Islet precursor cell (in vitro differentiated cells): ENCODE measurements around the gene ERC2.
A peak's percentile ranks its signal among the peaks of the same experiment; 100 is the strongest.

Experiments used
- DNase-seq: peaks from one replicate; pipeline ENCODE4 v3.0.0-alpha.2; 2018

ERC2 gene

GRCh38 chr3:55500555-55501330 lies 967.5 kb downstream of the ERC2 start:
- DNase-seq: no peak

DNA sequence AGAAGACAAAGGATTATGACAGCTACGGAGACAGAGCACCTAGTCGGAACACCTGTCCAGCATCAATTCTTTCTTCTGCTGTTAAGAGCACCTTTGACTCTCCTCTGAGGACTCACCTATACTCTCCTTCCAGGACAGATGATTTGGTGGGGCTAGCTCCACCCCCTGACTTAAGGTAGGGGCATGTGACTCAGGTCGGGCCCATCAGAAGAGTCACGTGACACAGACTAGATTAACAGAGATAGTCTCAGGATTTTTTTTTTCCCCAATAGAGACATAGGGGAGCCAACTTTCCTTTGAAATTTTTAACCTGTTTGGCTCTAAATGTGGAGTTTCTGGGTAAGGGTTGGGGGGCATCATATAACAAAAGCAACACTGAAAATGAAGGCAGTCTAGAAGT lies 969.7 kb downstream of the ERC2 start:
- peak; percentile 28 for DNase-seq

DNA sequence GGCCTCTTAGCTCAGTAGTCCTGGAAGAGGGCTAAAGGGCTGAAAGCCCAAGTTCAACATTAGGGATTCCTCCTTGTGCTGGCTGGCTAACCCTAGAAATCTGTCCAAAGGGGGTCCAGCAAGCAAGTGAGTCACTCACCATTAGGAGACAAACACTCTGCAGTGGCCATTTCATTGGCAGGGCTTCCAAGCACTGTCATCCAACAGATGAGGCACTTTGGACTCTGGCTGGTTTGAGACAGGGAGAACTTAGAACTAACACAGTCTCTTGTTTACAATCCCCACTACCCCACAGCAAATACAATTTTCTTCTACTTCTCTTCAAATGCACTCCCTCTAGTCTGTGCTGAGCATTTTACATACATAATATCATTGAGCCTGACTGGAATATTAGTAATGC lies 971.0 kb downstream of the ERC2 start:
- peak; percentile 29 for DNase-seq

DNA sequence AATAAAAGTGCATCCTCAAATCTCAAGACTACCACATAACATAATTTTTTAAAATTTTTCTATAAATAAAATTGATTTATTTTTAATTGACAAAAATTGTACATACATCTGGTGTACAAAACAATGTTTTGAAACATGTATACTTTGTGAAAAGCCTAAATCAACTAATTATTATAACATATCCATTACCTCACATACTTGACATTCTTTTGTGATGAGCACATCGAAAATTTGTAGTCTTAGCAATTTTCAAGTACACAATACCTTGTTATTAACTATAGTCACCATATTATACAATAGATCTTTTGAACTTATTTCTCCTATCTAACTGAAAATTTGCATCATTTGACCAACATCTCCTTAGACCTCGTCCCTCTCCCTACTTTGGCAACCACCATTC lies 973.3 kb downstream of the ERC2 start:
- no peak for DNase-seq

DNA sequence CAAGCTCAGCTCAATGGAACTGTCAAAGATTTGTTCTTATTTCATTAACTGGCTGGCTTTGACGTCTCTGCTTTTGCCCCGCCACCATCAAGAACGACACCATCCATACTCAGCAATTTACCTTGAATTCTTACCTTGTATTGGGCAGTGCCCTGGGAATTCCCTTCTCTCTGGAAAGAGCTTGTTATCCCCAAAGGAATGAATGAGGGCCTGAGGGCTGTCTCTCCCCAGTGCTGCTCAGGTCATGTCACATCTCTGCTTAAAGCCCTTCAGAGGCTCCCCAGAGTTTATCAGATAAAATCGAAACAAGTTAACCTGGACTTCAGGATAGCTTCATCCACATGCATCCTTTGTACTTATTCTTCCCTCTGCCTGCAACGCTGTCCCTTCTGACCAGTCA lies 975.3 kb downstream of the ERC2 start:
- DNase-seq: peak; percentile 76

DNA sequence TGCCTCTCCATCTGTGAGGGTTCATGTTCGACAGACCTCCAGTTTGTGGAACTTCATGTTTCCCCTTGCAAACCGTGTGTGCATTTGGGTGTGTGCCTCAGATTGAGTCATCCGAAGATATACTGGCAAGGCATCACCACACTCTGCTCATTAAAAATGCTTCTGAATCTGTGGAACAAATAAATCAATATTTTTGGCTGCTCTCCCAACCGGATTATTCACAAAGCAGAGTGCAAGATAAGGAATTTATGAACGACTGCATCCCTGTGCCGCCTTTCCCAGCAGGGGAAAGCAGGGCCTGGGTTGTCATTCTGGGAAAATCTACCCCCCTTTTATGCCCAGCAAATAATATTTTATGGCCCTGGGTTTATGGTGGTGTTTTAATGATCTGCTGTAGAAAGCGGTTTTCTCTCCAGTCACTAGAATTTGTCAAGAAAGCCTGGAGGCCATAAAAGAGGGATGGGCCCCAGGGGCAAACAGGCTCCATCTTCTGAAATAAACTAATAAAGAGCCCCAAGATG lies 976.9 kb downstream of the ERC2 start:
- DNase-seq: no peak

GRCh38 chr3:55490276-55490913 lies 977.9 kb downstream of the ERC2 start:
- peak; percentile 56 for DNase-seq

DNA sequence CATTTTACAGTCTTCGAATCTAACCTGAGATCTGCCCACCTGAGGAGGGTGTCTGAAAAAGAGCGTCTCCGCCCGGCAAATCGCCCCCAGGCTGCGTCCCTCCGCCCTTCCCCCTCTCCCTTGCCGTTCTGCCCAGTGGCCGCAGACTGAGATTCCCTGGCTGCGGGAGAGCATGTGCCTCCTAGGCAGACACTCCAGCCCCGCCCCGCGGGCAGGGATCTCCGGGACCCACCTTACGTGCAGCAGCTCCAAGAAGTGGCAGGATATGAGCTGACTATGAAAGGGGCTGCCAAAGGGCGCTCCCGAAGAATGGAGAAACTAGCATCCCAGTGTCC lies 978.5 kb downstream of the ERC2 start:
- peak; percentile 89 for DNase-seq

DNA sequence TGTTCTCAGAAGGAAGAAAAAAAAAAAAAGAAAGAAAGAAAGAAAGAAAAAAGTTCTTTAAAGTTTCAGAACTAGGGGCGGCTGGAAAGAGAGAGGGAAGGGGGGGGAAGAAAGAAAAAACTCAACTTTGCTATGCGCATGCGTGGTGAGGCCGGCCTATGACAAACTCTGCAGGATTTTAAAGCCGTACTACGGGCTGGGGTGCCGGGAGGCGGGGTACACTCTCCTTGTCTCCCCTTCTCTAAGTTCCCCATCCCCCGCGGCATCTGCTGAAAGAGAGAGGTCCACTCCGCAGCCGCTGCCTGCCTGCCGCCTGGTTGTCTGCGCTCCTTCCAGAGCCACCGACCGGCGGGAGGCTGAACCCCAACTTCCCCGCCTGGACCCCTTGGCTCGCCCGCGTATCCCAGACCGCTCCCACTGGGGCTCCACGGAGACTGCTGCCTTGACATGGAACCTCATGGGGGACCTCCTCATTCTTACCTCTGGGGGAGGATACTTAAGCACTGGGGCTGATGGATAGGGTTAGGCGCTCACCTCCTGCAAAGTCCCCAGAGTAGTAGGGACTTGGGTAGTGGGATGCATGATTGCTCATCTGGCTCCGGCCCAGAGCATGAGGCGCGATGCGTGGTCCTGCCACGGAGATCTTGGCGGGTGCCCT lies 979.7 kb downstream of the ERC2 start:
- peak; percentile 70 for DNase-seq

- DNase-seq: peak; percentile 84
These were observed 980.7 kb downstream of the ERC2 start for GRCh38 chr3:55487381-55488241.

GRCh38 chr3:55486857-55487380 lies 981.3 kb downstream of the ERC2 start, which contains the start of gene WNT5A:
TSS of gene WNT5A (minus strand) at chr3:55487306. CDS start at chr3:55486985, 321 bp downstream.
- DNase-seq: peak; percentile 89

DNA sequence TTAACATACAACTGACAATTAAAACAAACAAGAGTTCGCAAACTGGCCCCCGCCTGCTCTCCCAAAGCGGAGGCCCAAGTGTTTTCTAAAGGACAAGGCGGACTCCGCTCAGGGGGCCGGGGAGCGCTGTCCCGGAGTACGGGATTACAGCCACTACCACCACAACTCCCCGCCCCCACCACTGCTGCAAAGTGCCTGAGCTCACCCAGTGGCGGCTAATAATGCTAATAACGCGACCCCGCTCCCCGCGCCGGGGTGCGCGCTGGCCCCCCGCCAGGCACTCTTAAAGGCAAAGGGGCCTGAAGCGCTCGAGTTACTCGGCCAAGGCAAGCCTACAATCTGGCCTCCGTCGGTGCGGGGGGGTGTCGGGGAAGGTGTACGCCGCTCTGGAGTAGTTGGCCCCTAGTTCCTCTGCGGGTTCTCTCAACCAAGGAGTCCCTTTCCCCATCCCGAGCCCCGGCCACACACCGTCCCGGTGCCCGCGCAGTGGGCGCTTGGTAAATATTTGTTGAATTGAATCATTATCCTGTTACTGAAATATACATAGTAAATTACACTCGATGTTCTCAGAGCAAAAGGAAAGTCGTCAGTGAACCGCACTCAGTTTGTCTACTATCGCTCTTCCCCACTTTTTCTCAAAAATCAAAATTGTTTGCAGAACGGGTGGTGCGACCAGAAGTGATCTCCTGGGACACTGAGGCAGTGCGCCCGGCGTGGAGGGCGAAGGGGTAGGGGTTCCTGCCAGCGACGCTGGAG lies 982.0 kb downstream of the ERC2 start:
- peak; percentile 87 for DNase-seq

DNA sequence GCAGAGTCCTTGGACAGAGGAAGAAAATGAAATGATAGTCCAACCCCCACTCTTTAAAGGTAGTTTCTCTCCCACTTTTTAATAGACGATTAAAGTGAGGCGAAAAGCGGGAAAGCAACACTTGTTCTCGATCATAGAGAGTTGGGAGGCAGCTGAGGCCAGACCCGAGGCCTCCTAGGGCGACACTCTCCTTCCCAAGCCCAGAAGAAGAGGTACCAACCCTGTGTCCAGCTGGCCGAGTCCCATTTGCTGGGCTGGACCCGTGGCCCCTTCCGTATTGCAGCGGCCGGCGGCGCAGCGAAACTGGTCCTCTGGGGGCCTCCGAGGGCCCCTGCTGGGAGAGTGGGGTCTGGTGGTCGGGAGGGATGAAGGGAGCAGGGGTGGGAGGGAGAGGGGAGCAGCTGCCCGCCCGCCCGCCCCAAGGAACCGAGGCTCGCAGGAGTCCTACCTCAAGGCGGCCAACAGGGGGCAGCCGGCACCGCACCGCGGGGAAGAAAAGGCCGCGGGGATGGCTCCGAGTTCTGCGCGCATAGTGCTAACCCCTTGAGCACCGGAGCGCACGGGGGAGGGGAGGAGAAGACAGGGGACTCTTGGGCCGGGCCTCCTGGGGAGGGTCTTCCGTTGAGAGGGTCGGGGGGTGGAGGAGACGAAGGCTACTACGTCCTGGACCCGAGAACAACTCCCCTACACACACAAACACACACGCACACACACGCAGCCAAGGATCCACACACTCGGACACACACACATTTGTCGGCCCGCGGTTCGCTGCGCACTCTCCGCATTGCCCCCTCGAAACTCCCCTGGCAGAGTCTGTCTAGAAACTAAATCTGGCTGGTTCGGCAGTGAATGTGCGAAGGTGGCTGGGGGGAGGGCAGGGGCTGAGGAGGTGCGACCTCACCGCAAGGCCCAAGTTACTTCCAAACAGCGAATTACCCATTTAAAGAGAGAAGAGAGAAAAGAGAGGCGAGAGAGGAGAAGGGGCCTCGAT lies 983.2 kb downstream of the ERC2 start:
- DNase-seq: peak; percentile 93

- DNase-seq: peak; percentile 75
These were observed 984.0 kb downstream of the ERC2 start for GRCh38 chr3:55484191-55484689.

GRCh38 chr3:55483196-55484095 lies 984.8 kb downstream of the ERC2 start:
- DNase-seq: no peak

GRCh38 chr3:55482496-55483195 lies 985.6 kb downstream of the ERC2 start:
- DNase-seq: peak; percentile 72

GRCh38 chr3:55481744-55482495 lies 986.3 kb downstream of the ERC2 start:
- peak; percentile 79 for DNase-seq
